Measurements from ENCODE around the gene DCST1. TPM values are rescaled to one million over a fixed set of nuclear protein-coding genes. Genes with fewer than 3 reads are reported as not detected.

The DCST1 gene
- total RNA-seq, 2 experiments from 2014 or later, result not detected

DNA sequence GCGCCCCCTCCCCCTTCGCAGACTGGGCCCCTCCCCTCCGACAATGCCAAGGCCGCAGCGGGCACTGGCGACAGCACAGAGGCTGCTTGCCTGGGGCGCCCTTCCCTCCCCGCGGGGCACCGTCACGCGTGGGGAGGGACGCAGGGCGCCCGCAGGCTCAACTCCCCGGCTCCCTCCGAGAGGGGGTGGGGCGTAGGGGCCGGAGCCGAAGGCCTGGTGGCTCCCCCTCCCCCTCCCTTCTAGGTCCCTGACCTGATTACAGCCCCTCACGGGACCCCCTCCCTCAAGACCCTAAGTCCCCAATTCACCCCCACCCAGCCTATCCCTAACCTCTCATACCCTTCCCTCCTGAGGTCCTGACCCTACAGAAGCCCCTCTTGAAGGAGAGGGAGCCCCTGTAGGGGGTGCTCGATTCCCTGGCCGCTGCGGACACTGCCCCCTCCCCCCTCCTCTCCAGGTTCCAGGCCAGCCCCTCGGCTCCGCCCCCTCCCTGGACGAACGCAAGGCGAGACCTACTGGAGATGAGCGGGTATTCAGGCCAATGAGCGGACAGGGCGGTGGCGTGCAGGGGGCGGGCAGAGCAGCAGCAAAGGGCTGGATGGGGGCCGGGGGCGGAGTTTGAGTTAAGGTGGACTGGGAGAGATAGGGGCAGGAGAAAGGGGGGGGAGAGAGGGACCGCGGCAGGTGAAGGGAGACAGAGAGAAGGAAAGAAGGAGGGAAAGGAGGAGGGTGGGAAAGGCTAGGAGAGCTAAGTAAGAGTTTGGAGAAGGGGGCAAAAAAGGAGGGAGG lies 31.8 kb upstream of the DCST1 start:
- TF ChIP-seq, protein P1, sequence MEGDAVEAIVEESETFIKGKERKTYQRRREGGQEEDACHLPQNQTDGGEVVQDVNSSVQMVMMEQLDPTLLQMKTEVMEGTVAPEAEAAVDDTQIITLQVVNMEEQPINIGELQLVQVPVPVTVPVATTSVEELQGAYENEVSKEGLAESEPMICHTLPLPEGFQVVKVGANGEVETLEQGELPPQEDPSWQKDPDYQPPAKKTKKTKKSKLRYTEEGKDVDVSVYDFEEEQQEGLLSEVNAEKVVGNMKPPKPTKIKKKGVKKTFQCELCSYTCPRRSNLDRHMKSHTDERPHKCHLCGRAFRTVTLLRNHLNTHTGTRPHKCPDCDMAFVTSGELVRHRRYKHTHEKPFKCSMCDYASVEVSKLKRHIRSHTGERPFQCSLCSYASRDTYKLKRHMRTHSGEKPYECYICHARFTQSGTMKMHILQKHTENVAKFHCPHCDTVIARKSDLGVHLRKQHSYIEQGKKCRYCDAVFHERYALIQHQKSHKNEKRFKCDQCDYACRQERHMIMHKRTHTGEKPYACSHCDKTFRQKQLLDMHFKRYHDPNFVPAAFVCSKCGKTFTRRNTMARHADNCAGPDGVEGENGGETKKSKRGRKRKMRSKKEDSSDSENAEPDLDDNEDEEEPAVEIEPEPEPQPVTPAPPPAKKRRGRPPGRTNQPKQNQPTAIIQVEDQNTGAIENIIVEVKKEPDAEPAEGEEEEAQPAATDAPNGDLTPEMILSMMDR (conservative IDR thresholded peaks at IDR 0.05; ENCODE audit: low read length), result peak; percentile 74
- TF ChIP-seq EZH2phosphoT487 (IDR thresholded peaks at IDR 0.05; ENCODE audit: borderline replicate concordance, low read depth, low read length), result no peak
- H3K4me1 ChIP-seq (ENCODE audit: insufficient read depth, low read length, poor library complexity, severe bottlenecking), result peaks cover 65% of the 10 kb centered on the region
- H3K79me2 ChIP-seq (ENCODE audit: insufficient read depth, low read depth, low read length), result peaks cover 10% of the 10 kb centered on the region; the same call in 1 of the 2 replicates
- H4K20me1 ChIP-seq (ENCODE audit: insufficient read depth, low read length), result no peaks in the 10 kb centered on the region
- no peaks in the 10 kb centered on the region for H3K9me3 ChIP-seq (ENCODE audit: low read length)
- ChIA-PET CTCF (ENCODE audit: unreplicated experiment) (interaction anchor here (1.7 kb wide), 1 partner anchor 15 kb away, joined by 5 read pairs; no protein-coding TSS in a partner anchor), POLR2A (interaction anchor here (0.6 to 1.9 kb wide), 3 partner anchors 19 to 50 kb away, joined by 3 to 6 read pairs (median 4); partner anchors contain the start of genes FLAD1 and PBXIP1)
- H3K36me3 ChIP-seq (ENCODE audit: insufficient read depth, low read length), result no peaks in the 10 kb centered on the region
- peak overlapping the region; percentile 71 for H3K4me3 ChIP-seq (ENCODE audit: low read depth, low read length, poor library complexity, severe bottlenecking)
- peak overlapping the region; percentile 94 for H3K4me2 ChIP-seq (ENCODE audit: low read length)
- no peaks in the 10 kb centered on the region for H3K9me2 ChIP-seq (ENCODE audit: insufficient read depth, low read length)
- DNase-seq (ENCODE audit: low spot score), result peak; percentile 98
- intact Hi-C loops (cut with micrococcal nuclease; ENCODE audit: unreplicated experiment), result loop anchor here (1.0 to 5.0 kb wide), 5 partner anchors 15 to 140 kb away; partner anchors contain the start of genes ADAM15 and EFNA4
- no TSS peak for BruUV-seq (replicated peaks)
- peak overlapping the region; percentile 92 for H3K27ac ChIP-seq (ENCODE audit: low read depth, low read length, poor library complexity, severe bottlenecking)
- peak overlapping the region; percentile 79; the same call in 1 of the 2 replicates for H2AFZ ChIP-seq (ENCODE audit: low read length)

DNA sequence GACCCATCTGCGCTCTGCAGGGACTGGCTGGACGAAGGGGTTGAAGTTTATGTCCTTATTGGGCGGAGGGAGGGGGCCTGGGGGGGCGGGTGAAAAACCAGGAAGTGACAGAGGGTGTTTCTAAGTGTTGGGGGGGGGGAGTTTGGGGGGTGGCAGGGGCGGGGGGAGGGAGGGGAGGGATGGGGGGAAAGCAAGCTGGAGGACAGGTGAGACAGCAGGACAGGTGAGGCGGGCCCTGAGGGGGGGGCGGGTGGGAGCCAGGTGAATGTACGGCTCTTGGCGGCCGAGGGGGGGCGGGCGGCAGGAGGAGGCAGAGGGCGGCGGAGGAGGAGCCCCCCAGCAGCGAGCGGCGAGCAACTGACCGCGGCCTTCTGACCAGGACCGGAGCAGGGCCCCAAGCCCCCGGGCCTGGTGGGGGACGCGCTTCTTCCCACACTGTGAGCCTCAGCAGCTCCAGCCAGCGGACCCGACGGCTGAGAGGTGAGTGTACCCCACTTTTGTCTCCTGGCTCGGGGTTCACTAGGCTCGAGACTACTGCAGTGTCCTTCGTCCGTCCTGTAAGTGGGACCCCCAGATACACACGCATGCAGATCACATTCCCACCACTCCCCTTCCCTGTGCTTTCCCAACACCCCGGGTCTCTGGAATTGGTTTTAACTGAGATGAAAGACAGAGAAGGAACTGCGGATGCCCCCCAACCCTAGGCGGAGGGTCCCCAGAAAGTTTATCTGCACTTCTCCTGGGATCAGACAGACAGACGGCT lies 31.0 kb upstream of the DCST1 start, which contains the start of gene ZBTB7B:
ZBTB7B (plus strand) TSS at position 339 of the 763 bp plus-strand sequence. CDS start 11,859 bp downstream, outside the sequence.
- POLR2A ChIA-PET, result interaction anchor here (0.5 to 2.0 kb wide), 2 partner anchors 14 to 572 kb away, joined by 3 to 10 read pairs; no protein-coding TSS in a partner anchor
- no peak for DNase-seq (ENCODE audit: low spot score)
- peaks cover 10% of the 10 kb centered on the region; the same call in 1 of the 2 replicates for H3K79me2 ChIP-seq (ENCODE audit: insufficient read depth, low read depth, low read length)
- H3K4me1 ChIP-seq (ENCODE audit: insufficient read depth, low read length, poor library complexity, severe bottlenecking), result peaks cover 69% of the 10 kb centered on the region
- H3K36me3 ChIP-seq (ENCODE audit: insufficient read depth, low read length), result no peaks in the 10 kb centered on the region
- peak within 1 kb of the TSS; percentile 92 for H3K27ac ChIP-seq (ENCODE audit: low read depth, low read length, poor library complexity, severe bottlenecking)
- H4K20me1 ChIP-seq (ENCODE audit: insufficient read depth, low read length), result no peaks in the 10 kb centered on the region
- CTCF ChIA-PET (ENCODE audit: unreplicated experiment), result interaction anchor here (1.7 kb wide), 1 partner anchor 15 kb away, joined by 5 read pairs; no protein-coding TSS in a partner anchor
- intact Hi-C loops (cut with micrococcal nuclease; ENCODE audit: unreplicated experiment), result loop anchor here (1.0 to 5.0 kb wide), 3 partner anchors 15 to 140 kb away; no protein-coding TSS in a partner anchor
- BruUV-seq (replicated peaks), result no TSS peak
- H2AFZ ChIP-seq (ENCODE audit: low read length), result peak within 1 kb of the TSS; percentile 23; the same call in 1 of the 2 replicates
- TF ChIP-seq, protein P1 (conservative IDR thresholded peaks at IDR 0.05; ENCODE audit: low read length), result no peak
- no peak for TF ChIP-seq EZH2phosphoT487 (IDR thresholded peaks at IDR 0.05; ENCODE audit: borderline replicate concordance, low read depth, low read length)
- H3K4me3 ChIP-seq (ENCODE audit: low read depth, low read length, poor library complexity, severe bottlenecking), result peak within 1 kb of the TSS; percentile 87
- no peaks in the 10 kb centered on the region for H3K9me3 ChIP-seq (ENCODE audit: low read length)
- H3K4me2 ChIP-seq (ENCODE audit: low read length), result peak within 1 kb of the TSS; percentile 94
- no peaks in the 10 kb centered on the region for H3K9me2 ChIP-seq (ENCODE audit: insufficient read depth, low read length)
